Amniotic stem cell (primary cell): Measurements from ENCODE around the gene AANAT.
"Not testable (repeated sequence)": the region's sequence is repeated elsewhere in the genome, so short reads cannot be mapped to it uniquely, and the experiment has no call there.

Experiments
- DNase-seq: peaks from one replicate; lab custom pipeline; 2025; lab: John Stamatoyannopoulos, UW

Gene AANAT

GRCh38 chr17:76506408-76507345 is 39.3 kb downstream of the AANAT start:
- DNase-seq: peak; percentile 20

DNA sequence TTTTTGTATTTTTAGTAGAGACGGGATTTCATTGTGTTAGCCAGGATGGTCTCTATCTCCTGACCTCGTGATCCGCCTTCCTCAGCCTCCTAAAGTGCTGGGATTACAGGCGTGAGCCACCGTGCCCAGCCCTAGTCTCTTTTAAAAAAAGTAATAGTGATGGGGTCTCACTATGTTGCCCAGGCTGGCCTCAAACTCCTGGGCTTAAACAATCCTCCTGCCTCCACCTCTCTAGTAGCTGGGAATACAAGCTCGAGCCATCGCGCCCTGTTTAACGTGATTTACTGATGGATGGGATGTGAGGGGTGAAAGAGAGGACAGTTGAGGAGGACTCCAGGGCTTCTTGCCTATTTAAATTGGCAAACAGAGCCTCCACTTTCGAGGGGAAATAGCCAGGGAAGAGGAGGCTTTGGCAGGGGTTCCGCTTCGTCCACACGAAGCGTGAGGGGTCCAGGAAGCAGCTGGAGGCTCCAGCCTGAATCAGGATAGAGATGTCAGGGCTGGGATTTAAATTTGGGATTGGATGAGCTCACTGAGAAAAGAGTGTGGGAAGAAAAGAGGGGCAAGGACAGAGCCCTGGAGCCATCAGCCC is 41.2 kb downstream of the AANAT start:
- DNase-seq: not testable (repeated sequence)

GRCh38 chr17:76510831-76511244 is 43.4 kb downstream of the AANAT start:
- no peak for DNase-seq

GRCh38 chr17:76511668-76512365 is 44.4 kb downstream of the AANAT start:
- DNase-seq: no peak

GRCh38 chr17:76512366-76513305 is 45.2 kb downstream of the AANAT start:
- DNase-seq: no peak

- DNase-seq: no peak
Measured at GRCh38 chr17:76513306-76513692, 45.9 kb downstream of the AANAT start.

DNA sequence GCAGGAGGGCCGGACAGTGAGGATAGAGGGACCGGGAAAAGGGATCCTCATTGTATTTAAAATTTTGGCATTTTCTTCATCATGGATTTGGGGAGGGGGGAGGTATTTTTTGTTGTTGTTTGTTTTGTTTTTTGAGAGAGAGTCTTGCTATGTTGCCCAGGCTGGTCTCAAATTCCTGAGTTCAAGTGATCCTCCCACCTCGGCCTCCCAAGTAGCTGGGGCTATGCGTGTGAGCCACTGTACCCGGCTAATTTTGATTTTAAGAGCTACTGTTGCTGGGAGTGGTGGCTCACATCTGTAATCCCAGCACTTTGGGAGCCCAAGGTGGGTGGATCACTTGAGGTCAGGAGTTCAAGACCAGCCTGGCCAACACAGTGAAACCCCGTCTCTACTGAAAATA is 47.0 kb downstream of the AANAT start:
- not testable (repeated sequence) for DNase-seq

DNA sequence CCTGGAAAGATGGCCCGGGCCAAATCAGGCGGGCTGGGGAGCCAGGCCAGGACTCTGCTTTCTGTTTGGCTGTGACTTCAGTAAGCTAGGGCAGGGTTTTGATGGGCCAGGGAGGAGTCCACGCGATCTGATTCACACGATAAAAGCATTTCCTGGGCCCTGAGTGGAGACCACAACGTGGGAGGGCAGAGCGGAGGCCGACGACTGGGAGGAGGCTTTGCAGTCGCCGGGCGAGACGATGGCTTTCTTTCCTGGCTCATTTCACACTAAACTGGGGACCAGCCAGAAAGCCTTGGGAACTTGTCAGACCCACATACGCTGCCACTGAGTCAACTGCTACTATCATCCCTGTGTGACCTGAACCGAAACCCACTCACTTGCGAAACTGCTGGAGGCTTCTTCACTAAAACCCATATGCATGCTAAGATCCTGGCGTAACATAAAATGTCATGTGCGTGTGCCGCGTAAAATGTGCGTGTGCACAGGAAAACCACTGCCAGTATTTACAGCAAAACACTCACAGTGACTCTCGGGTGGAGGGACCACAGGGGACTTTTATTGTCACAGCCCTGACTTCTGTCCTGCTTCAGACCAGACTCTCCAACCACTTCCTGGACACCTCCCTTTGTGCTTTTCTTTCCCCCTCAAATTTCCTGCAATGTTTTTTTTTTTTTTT is 48.0 kb downstream of the AANAT start:
- DNase-seq: peak; percentile 27

DNA sequence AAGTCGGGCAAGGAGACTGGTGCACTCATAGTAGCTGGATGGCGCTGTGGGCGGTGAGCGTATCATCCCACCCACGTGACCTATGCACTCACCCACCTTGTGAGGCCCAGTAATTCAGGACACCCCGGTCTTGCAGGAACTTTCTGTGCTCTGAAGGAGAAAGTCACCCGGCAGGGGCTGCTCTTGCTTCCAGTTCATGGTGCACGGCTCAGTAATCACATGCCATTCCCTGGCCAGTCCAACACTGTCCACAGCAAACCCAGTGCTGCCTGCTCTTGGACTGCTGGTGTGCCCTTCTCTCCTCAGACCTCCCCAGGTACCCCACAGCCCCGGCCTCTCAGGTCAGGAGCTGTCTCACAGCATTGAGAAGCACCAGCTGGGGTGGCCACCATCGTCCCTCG is 50.2 kb downstream of the AANAT start:
- DNase-seq: no peak

GRCh38 chr17:76519048-76519966 is 51.9 kb downstream of the AANAT start:
- DNase-seq: no peak
